WTC11 (cell line): Measurements from ENCODE around the gene SIKE1.

Source experiments
- FOXP1 ChIP-seq: sonication (generic); formaldehyde crosslinking; IDR thresholded peaks from 2 replicates; pipeline ENCODE4 v1.8.0; 2022; ENCODE audit warnings: missing genetic modification reagents, mild to moderate bottlenecking, moderate library complexity, borderline replicate concordance
- KAT7 ChIP-seq: sonication (generic); formaldehyde crosslinking; IDR thresholded peaks from 2 replicates; pipeline ENCODE4 v1.8.1; 2023; ENCODE audit warnings: missing genetic modification reagents, mild to moderate bottlenecking, borderline replicate concordance
- SMAD3 ChIP-seq: sonication (generic); formaldehyde crosslinking; IDR thresholded peaks from 2 replicates; pipeline ENCODE4 v1.8.0; 2022; ENCODE audit warnings: missing genetic modification reagents, mild to moderate bottlenecking, borderline replicate concordance
- SP1 ChIP-seq: sonication (generic); formaldehyde crosslinking; conservative IDR thresholded peaks from 2 replicates; pipeline ENCODE4 v1.8.1; 2022; ENCODE audit warnings: missing genetic modification reagents
- TF ChIP-seq, protein P1 (sequence below): fragments of 200-600 bp; IDR thresholded peaks from 2 replicates; pipeline ENCODE4 v1.8.0; 2022; ENCODE audit warnings: antibody characterized with exemption
- TF ChIP-seq, protein P2 (sequence below): sonication (generic); formaldehyde crosslinking; IDR thresholded peaks from 2 replicates; pipeline ENCODE4 v1.8.0; 2022; ENCODE audit warnings: mild to moderate bottlenecking, missing genetic modification reagents

DNA sequence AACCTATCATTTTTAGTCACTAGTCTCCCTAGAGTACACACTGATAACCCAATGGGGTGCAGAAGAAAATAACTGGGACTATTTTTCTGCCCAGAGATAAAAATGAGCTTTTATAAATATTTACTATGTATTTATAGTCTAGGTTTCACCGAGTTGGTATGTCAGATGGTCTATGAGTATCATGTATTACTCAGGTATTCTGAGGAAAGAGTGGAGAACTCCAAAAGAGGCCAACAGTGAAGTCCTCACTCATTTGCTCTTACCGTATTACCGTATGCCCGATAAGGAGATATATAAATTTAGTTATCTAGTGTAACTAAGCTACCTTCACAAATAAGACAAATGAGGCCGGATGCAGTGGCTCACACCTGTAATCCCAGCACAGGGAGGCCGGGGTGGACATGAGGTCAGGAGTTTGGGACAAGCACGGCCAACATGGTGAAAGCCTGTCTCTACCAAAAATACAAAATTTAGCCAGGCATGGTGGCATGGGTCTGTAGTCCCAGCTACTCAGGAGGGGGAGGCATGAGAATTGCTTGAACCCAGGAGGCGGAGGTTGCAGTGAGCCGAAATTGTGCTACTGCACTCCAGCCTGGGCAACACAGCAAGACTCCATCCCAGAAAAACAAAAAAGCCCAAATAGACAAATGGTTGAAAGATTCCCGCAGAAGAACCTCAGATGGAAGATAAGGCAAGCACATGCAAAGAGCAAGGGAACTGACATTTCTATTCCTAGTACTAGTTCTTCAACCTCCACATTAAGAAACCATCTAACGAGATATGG lies 38.3 kb downstream of the SIKE1 start:
- TF ChIP-seq SP1 (CRISPR knock-in tag) (no peak), KAT7 (no peak), FOXP1 (CRISPR knock-in tag) (no peak), SMAD3 (no peak)
- TF ChIP-seq, protein P1, sequence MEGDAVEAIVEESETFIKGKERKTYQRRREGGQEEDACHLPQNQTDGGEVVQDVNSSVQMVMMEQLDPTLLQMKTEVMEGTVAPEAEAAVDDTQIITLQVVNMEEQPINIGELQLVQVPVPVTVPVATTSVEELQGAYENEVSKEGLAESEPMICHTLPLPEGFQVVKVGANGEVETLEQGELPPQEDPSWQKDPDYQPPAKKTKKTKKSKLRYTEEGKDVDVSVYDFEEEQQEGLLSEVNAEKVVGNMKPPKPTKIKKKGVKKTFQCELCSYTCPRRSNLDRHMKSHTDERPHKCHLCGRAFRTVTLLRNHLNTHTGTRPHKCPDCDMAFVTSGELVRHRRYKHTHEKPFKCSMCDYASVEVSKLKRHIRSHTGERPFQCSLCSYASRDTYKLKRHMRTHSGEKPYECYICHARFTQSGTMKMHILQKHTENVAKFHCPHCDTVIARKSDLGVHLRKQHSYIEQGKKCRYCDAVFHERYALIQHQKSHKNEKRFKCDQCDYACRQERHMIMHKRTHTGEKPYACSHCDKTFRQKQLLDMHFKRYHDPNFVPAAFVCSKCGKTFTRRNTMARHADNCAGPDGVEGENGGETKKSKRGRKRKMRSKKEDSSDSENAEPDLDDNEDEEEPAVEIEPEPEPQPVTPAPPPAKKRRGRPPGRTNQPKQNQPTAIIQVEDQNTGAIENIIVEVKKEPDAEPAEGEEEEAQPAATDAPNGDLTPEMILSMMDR = no peak
- TF ChIP-seq, protein P2, sequence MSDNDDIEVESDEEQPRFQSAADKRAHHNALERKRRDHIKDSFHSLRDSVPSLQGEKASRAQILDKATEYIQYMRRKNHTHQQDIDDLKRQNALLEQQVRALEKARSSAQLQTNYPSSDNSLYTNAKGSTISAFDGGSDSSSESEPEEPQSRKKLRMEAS = no peak
